ENCODE measurements around the gene CHCHD6. TPM values are rescaled to one million over a fixed set of nuclear protein-coding genes. Genes with fewer than 3 reads are reported as not detected.

CHCHD6 gene
- total and polyA plus RNA-seq, 4 donors = 12.1 to 22.6 (median 17.5) TPM

DNA sequence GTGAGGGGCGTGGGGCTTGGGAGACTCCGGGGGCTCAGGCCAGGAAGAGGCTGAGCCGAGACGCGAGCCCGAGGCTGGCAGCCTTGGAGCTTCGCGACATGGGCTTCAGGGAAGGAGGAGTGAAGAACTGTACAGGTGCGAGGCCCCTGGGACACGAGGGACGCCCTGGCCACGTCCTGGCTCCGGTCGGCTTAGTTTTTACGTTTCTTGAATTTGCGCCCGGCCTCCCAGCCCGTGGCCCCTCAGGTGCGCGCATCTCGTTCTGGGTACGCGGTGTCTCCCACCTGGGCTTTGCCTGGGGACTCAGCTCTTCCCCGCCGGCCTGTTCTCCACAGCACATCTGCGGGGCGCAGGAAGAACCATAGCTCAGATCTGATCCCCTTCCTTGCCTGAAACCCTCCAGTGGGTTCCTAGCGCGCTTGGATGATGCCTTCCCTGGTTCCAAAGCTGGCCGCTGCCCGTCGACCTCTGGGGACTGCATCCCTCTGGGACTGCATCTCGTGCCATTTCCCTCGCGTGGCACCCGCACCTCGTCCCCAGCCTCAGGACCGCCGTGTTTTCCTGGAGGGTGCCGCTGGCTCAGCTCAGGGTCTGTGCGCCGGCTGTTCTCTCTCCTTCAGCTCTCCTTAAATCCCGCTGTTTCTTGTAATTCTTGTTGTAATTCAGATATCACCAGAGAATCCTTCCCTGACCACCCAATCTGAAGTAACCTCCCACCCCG lies 614 bp downstream of the CHCHD6 start:
- ATAC-seq (ENCODE audit: insufficient read depth, low FRiP score) = no peak

DNA sequence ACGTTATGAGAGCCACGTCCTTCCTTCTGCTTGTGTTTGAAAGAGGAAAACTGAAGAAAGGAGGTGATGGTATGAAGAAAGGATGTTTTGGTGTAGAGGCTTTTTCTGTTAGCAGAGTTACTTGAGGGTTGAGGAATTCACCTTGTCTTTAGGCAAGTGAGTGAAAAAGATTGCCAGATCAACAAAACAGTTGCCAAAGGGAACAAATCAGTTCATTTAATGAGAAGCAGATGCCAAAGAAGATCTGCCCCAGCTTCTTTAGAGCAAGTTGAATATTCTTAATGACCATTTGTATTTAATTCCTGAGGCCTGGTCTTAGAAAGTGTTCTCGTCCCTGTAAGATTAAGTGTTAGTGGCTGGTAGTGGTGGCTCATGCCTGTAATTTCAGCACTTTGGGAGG lies 2.6 kb downstream of the CHCHD6 start:
- H3K9me3 ChIP-seq (ENCODE audit: control insufficient read depth in 4 of 4, insufficient read depth in 3 of 4, low read length in 3 of 4) = no peaks in the 10 kb centered on the region
- no peak overlapping the region for H3K4me3 ChIP-seq
- peaks cover 0 to 17% (median 3%) of the 10 kb centered on the region in 5 donors for H3K4me1 ChIP-seq (ENCODE audit: control insufficient read depth in 5 of 5, insufficient read depth in 5 of 5, low read length in 5 of 5)
- no peaks in the 10 kb centered on the region for H3K36me3 ChIP-seq (ENCODE audit: control insufficient read depth in 4 of 4, insufficient read depth in 4 of 4, low read length in 4 of 4)
- WGBS, 2 donors = 88 to 91% methylated on average over 3 of the region's 3 CpGs
- ATAC-seq (ENCODE audit: insufficient read depth, low FRiP score) (no peak), DNase-seq (no peak)
- H3K27ac ChIP-seq (ENCODE audit: low read depth in 1 of 2, low read length in 1 of 2) = no peak overlapping the region
- no peaks in the 10 kb centered on the region for H3K27me3 ChIP-seq (ENCODE audit: control insufficient read depth in 3 of 3, insufficient read depth in 3 of 3, low read length in 2 of 3)
- H3K9ac ChIP-seq (ENCODE audit: insufficient read depth in 1 of 2, low read length in 2 of 2) = no peak overlapping the region
- TF ChIP-seq CTCF (IDR thresholded peaks at IDR 0.05; ENCODE audit: control extremely low read depth, extremely low read depth) = no peak

More for the DNA sequence above, 614 bp downstream of the CHCHD6 start:
- H3K36me3 ChIP-seq (ENCODE audit: control insufficient read depth in 4 of 4, insufficient read depth in 4 of 4, low read length in 4 of 4) = no peaks in the 10 kb centered on the region
- no peak for DNase-seq
- no peaks in the 10 kb centered on the region for H3K27me3 ChIP-seq (ENCODE audit: control insufficient read depth in 3 of 3, insufficient read depth in 3 of 3, low read length in 2 of 3)
- peaks cover 0 to 17% (median 3%) of the 10 kb centered on the region in 5 donors for H3K4me1 ChIP-seq (ENCODE audit: control insufficient read depth in 5 of 5, insufficient read depth in 5 of 5, low read length in 5 of 5)
- peak overlapping the region in 1 of 2 donors; percentile 47 for H3K9ac ChIP-seq (ENCODE audit: insufficient read depth in 1 of 2, low read length in 2 of 2)
- no peaks in the 10 kb centered on the region for H3K9me3 ChIP-seq (ENCODE audit: control insufficient read depth in 4 of 4, insufficient read depth in 3 of 4, low read length in 3 of 4)
- TF ChIP-seq CTCF (IDR thresholded peaks at IDR 0.05; ENCODE audit: control extremely low read depth, extremely low read depth) = no peak
- 10 to 23% methylated on average over 35 to 44 of the region's 44 CpGs for WGBS, 2 donors
- H3K27ac ChIP-seq (ENCODE audit: low read depth in 1 of 2, low read length in 1 of 2) = no peak overlapping the region
- peak overlapping the region; percentile 93 for H3K4me3 ChIP-seq

GRCh38 chr3:126711121-126711760 lies 7.2 kb downstream of the CHCHD6 start:
- Histone ChIP-seq H3K9ac (ENCODE audit: insufficient read depth in 1 of 2, low read length in 2 of 2) (no peak overlapping the region), H3K36me3 (ENCODE audit: control insufficient read depth in 4 of 4, insufficient read depth in 4 of 4, low read length in 4 of 4) (no peaks in the 10 kb centered on the region), H3K4me1 (ENCODE audit: control insufficient read depth in 5 of 5, insufficient read depth in 5 of 5, low read length in 5 of 5) (no peaks in the 10 kb centered on the region), H3K9me3 (ENCODE audit: control insufficient read depth in 4 of 4, insufficient read depth in 3 of 4, low read length in 3 of 4) (peaks cover 0 to 3% (median 0%) of the 10 kb centered on the region in 4 donors), H3K4me3 (no peak overlapping the region), H3K27me3 (ENCODE audit: control insufficient read depth in 3 of 3, insufficient read depth in 3 of 3, low read length in 2 of 3) (no peaks in the 10 kb centered on the region), H3K27ac (ENCODE audit: low read depth in 1 of 2, low read length in 1 of 2) (no peak overlapping the region)
- DNase-seq (no peak), ATAC-seq (ENCODE audit: insufficient read depth, low FRiP score) (no peak)
- no peak for TF ChIP-seq CTCF (IDR thresholded peaks at IDR 0.05; ENCODE audit: control extremely low read depth, extremely low read depth)
- WGBS, 2 donors = 96 to 98% methylated on average over 8 of the region's 8 CpGs
